IMR-90 (cell line): ENCODE data around the gene AAR2. TPM values are rescaled to one million over a fixed set of nuclear protein-coding genes. Genes with fewer than 3 reads are reported as not detected.

Source experiments
- ATAC-seq: fragments of 200-7000 bp; cut with Tn5 transposase; 2 replicates; pipeline ENCODE4 v1.9.1; 2020; ENCODE audit warnings: low read depth, mild to moderate bottlenecking, moderate library complexity
- BruUV-seq: library from RNA; stranded (reverse); fragments of 400-500 nt; replicated peaks from 2 replicates; lab custom pipeline; 2021; lab: Mats Ljungman, UMichigan
- CTCF ChIA-PET: fragments of 300-600 bp; formaldehyde crosslinking; extraction: SDS; loops from one replicate; lab custom pipeline; 2021; ENCODE audit warnings: antibody characterized with exemption; lab: Yijun Ruan, JAX
- POLR2A ChIA-PET: fragments of 300-600 bp; sonication (Branson Sonifier 250); formaldehyde crosslinking; loops from one replicate; lab custom pipeline; 2022; ENCODE audit warnings: antibody characterized with exemption; ENCODE audit not compliant: unreplicated experiment; lab: Charles Lee
- DNase-seq: peaks from one replicate; pipeline ENCODE4 v3.0.0; 2013
- H2AFZ ChIP-seq: replicated peaks from 2 replicates; pipeline ENCODE3; 2013; ENCODE audit warnings: low read length, mild to moderate bottlenecking; ENCODE audit not compliant: poor library complexity
- H2AK5ac ChIP-seq: 2 replicates; pipeline ENCODE4 v1.6.1; 2013; ENCODE audit warnings: low read depth, low read length, inconsistent platforms
- H2AK9ac ChIP-seq: replicated peaks from 2 replicates; pipeline ENCODE3; 2013; ENCODE audit warnings: mild to moderate bottlenecking, low read depth, low read length, moderate library complexity; ENCODE audit not compliant: poor library complexity
- H2BK120ac ChIP-seq: 2 replicates; pipeline ENCODE4 v1.6.1; 2013; ENCODE audit warnings: low read depth, low read length, inconsistent platforms
- H2BK15ac ChIP-seq: 3 replicates; pipeline ENCODE4 v1.6.1; 2013; ENCODE audit warnings: low read depth, low read length, inconsistent platforms
- H2BK20ac ChIP-seq: 2 replicates; pipeline ENCODE4 v1.6.1; 2013; ENCODE audit warnings: low read depth, mild to moderate bottlenecking, inconsistent platforms, low read length, moderate library complexity
- H2BK5ac ChIP-seq: 2 replicates; pipeline ENCODE4 v1.6.1; 2013; ENCODE audit warnings: mild to moderate bottlenecking, low read depth, low read length, inconsistent platforms; ENCODE audit not compliant: poor library complexity, severe bottlenecking
- H3K14ac ChIP-seq: replicated peaks from 2 replicates; pipeline ENCODE4 v1.6.1; 2013; ENCODE audit warnings: low read depth, low read length, inconsistent platforms
- H3K18ac ChIP-seq: 2 replicates; pipeline ENCODE4 v1.6.1; 2013; ENCODE audit warnings: low read depth, low read length, control low read depth
- H3K23ac ChIP-seq: 2 replicates; pipeline ENCODE4 v1.6.1; 2013; ENCODE audit warnings: low read depth, low read length, inconsistent platforms
- H3K27ac ChIP-seq: 2 replicates; pipeline ENCODE4 v1.5.1; 2013; ENCODE audit warnings: mild to moderate bottlenecking, control low read depth, low read length; ENCODE audit not compliant: insufficient read depth
- H3K27me3 ChIP-seq: 2 replicates; pipeline ENCODE4 v1.6.1; 2013; ENCODE audit warnings: low read length; ENCODE audit not compliant: control insufficient read depth, insufficient read depth
- H3K36me3 ChIP-seq: 2 replicates; pipeline ENCODE4 v1.6.1; 2013; ENCODE audit warnings: low read length, mixed read lengths; ENCODE audit not compliant: control insufficient read depth, insufficient read depth
- H3K4ac ChIP-seq: 2 replicates; pipeline ENCODE4 v1.6.1; 2013; ENCODE audit warnings: low read depth, low read length, inconsistent platforms
- H3K4me1 ChIP-seq: 2 replicates; pipeline ENCODE4 v1.6.1; 2013; ENCODE audit warnings: low read length, mixed read lengths; ENCODE audit not compliant: control insufficient read depth, insufficient read depth
- H3K4me2 ChIP-seq: 2 replicates; pipeline ENCODE4 v1.6.1; 2013; ENCODE audit warnings: low read depth, mild to moderate bottlenecking, control low read depth, low read length, moderate library complexity
- H3K4me3 ChIP-seq: 2 replicates; pipeline ENCODE4 v1.5.1; 2013; ENCODE audit warnings: low read depth, mild to moderate bottlenecking, control low read depth, low read length, moderate library complexity; ENCODE audit not compliant: insufficient read depth
- H3K56ac ChIP-seq: 2 replicates; pipeline ENCODE4 v1.6.1; 2013; ENCODE audit warnings: low read length, inconsistent platforms; ENCODE audit not compliant: insufficient read depth; ENCODE audit errors: extremely low read depth
- H3K79me1 ChIP-seq, 2 experiments: 2 replicates each; pipeline ENCODE4 v1.6.1; 2013; ENCODE audit warnings: low read length in 2 of 2, inconsistent platforms in 1 of 2, low read depth in 1 of 2
- H3K9ac ChIP-seq: 2 replicates; pipeline ENCODE4 v1.6.1; 2013; ENCODE audit warnings: low read depth, low read length, control low read depth
- H3K9me1 ChIP-seq: 2 replicates; pipeline ENCODE4 v1.6.1; 2013; ENCODE audit warnings: low read length, inconsistent platforms; ENCODE audit not compliant: insufficient read depth
- H3K9me3 ChIP-seq: 2 replicates; pipeline ENCODE4 v1.6.1; 2013; ENCODE audit warnings: low read length; ENCODE audit not compliant: control insufficient read depth, insufficient read depth
- H4K20me1 ChIP-seq: 2 replicates; pipeline ENCODE4 v1.6.1; 2013; ENCODE audit warnings: low read length, inconsistent platforms; ENCODE audit not compliant: insufficient read depth
- H4K5ac ChIP-seq: 2 replicates; pipeline ENCODE4 v1.6.1; 2013; ENCODE audit warnings: mild to moderate bottlenecking, low read depth, low read length, control low read depth
- H4K8ac ChIP-seq, 2 experiments: 2 replicates each; pipeline ENCODE4 v1.6.1; 2013; ENCODE audit warnings: low read depth in 2 of 2, low read length in 2 of 2, control low read depth in 1 of 2, inconsistent platforms in 1 of 2
- H4K91ac ChIP-seq: 2 replicates; pipeline ENCODE4 v1.6.1; 2013; ENCODE audit warnings: low read depth, low read length, inconsistent platforms; ENCODE audit not compliant: insufficient read depth
- CTCF ChIP-seq: conservative IDR thresholded peaks from 2 replicates; pipeline ENCODE4 v1.5.1; 2012; ENCODE audit warnings: mild to moderate bottlenecking, low read depth, low read length, improper control_type of control experiment
- ELK1 ChIP-seq: fragments of 150-350 bp; IDR thresholded peaks from 2 replicates; pipeline ENCODE4 v1.6.1; 2016; ENCODE audit warnings: low read depth, mild to moderate bottlenecking, low read length, moderate library complexity, borderline replicate concordance
- MAFK ChIP-seq: IDR thresholded peaks from 2 replicates; pipeline ENCODE4 v1.6.1; 2012; ENCODE audit warnings: low read depth, low read length, improper control_type of control experiment
- MAZ ChIP-seq: IDR thresholded peaks from 2 replicates; pipeline ENCODE4 v1.6.1; 2012; ENCODE audit warnings: low read depth, mild to moderate bottlenecking, low read length, improper control_type of control experiment, moderate library complexity, borderline replicate concordance
- MXI1 ChIP-seq: IDR thresholded peaks from 2 replicates; pipeline ENCODE4 v1.6.1; 2012; ENCODE audit warnings: low read depth, mild to moderate bottlenecking, low read length, moderate library complexity, borderline replicate concordance
- NFE2L2 ChIP-seq: fragments of 150-350 bp; IDR thresholded peaks from 2 replicates; pipeline ENCODE4 v1.6.1; 2016; ENCODE audit warnings: low read depth, mild to moderate bottlenecking, low read length
- RFX5 ChIP-seq: IDR thresholded peaks from 2 replicates; pipeline ENCODE4 v1.8.0; 2012; ENCODE audit warnings: low read depth, mild to moderate bottlenecking, low read length, moderate library complexity
- USF2 ChIP-seq: fragments of 150-350 bp; IDR thresholded peaks from 2 replicates; pipeline ENCODE4 v1.6.1; 2017; ENCODE audit warnings: mild to moderate bottlenecking, antibody characterized with exemption, low read length, low read depth
- WGBS, 2 experiments: methylation state at CpG; one replicate each; pipeline versions ENCODE4 v1.1.5 to v1.1.7; 2013; ENCODE audit warnings: missing lambda C conversion rate in 2 of 2; ENCODE audit not compliant: insufficient read length in 1 of 2; ENCODE audit errors: extremely low coverage in 2 of 2; 5-methylcytosine and 5-hydroxymethylcytosine counted together
- dilution Hi-C: fragments of 300-500 bp; cut with HindIII; formaldehyde crosslinking; loops from one replicate; pipeline ENCODE4 v1.14.3; 2018; ENCODE audit warnings: low sequenced_read_pairs; ENCODE audit not compliant: unreplicated experiment
- in situ Hi-C: fragments of 300-500 bp; cut with MboI; formaldehyde crosslinking; loops from 3 replicates; pipeline ENCODE4 v1.14.3; 2019; ENCODE audit warnings: low sequenced_read_pairs, inconsistent platforms, mixed read lengths
- intact Hi-C: fragments of 100-400 bp; cut with micrococcal nuclease; formaldehyde crosslinking; loops from 2 replicates; pipeline ENCODE4 v1.10.0; 2022
- polyA plus RNA-seq, 3 experiments: library from polyadenylated mRNA; depleted of rRNA; stranded (reverse); fragments of >200 nt; gene quantifications; 2 replicates each; pipeline ENCODE4 v1.2.3, GENCODE V29; 2012; ENCODE audit warnings: low replicate concordance in 1 of 3
- total RNA-seq: library from RNA; depleted of rRNA; stranded (reverse); fragments of >200 nt; gene quantifications from 2 replicates; pipeline ENCODE4 v1.2.3, GENCODE V29; 2012

The AAR2 gene
- total and polyA plus RNA-seq, 2 of the 4 experiments (the other 2 are of a cell fraction) = 28.2 to 35.8 TPM

- BruUV-seq = no TSS peak
- H3K56ac ChIP-seq = no peak overlapping the region
- no peak overlapping the region for H3K4ac ChIP-seq
- H3K79me1 ChIP-seq = no peaks in the 10 kb centered on the region
- no peak for ATAC-seq
- dilution Hi-C loops (no loop called here), intact Hi-C loops (no loop called here), in situ Hi-C loops (no loop called here)
- H3K27me3 ChIP-seq = peaks cover 56% of the 10 kb centered on the region
- H3K18ac ChIP-seq = no peak overlapping the region
- no peaks in the 10 kb centered on the region for H3K4me1 ChIP-seq
- H2AK5ac ChIP-seq = no peak overlapping the region
- no peak overlapping the region for H2AK9ac ChIP-seq
- H4K8ac ChIP-seq = no peak overlapping the region
- no peaks in the 10 kb centered on the region for H3K9me1 ChIP-seq
- no peak overlapping the region for H2BK20ac ChIP-seq
- ChIA-PET CTCF (no interaction called here), POLR2A (no interaction called here)
- DNase-seq = no peak
- H3K4me2 ChIP-seq = no peak overlapping the region
- no peak overlapping the region for H3K14ac ChIP-seq
- H3K9ac ChIP-seq = no peak overlapping the region
- no peak for TF ChIP-seq MAFK
- no peak for TF ChIP-seq CTCF
- no peak for TF ChIP-seq RFX5
- no peak for TF ChIP-seq ELK1
- no peak for TF ChIP-seq USF2
- TF ChIP-seq MAZ = no peak
- TF ChIP-seq NFE2L2 = no peak
- TF ChIP-seq MXI1 = no peak
- no peak overlapping the region for H2BK5ac ChIP-seq
- no CpG with 5 or more reads among the region's 4 CpGs for WGBS, 2 experiments
- H3K23ac ChIP-seq = no peak overlapping the region
- no peak overlapping the region for H3K27ac ChIP-seq
- H3K9me3 ChIP-seq = no peaks in the 10 kb centered on the region
- H4K91ac ChIP-seq = no peak overlapping the region
- H2AFZ ChIP-seq = no peak overlapping the region
- no peak overlapping the region for H3K4me3 ChIP-seq
- no peak overlapping the region for H2BK15ac ChIP-seq
- no peaks in the 10 kb centered on the region for H4K20me1 ChIP-seq
- no peak overlapping the region for H4K5ac ChIP-seq
- H2BK120ac ChIP-seq = no peak overlapping the region
- no peaks in the 10 kb centered on the region for H3K36me3 ChIP-seq
These were observed 63.2 kb downstream of the AAR2 start for GRCh38 chr20:36299459-36299858.
